ENCODE results near the gene PSMG3.

Gene PSMG3

GRCh38 chr7:1578513-1578912 is 8.7 kb upstream of the PSMG3 start:
- no peak for DNase-seq

DNA sequence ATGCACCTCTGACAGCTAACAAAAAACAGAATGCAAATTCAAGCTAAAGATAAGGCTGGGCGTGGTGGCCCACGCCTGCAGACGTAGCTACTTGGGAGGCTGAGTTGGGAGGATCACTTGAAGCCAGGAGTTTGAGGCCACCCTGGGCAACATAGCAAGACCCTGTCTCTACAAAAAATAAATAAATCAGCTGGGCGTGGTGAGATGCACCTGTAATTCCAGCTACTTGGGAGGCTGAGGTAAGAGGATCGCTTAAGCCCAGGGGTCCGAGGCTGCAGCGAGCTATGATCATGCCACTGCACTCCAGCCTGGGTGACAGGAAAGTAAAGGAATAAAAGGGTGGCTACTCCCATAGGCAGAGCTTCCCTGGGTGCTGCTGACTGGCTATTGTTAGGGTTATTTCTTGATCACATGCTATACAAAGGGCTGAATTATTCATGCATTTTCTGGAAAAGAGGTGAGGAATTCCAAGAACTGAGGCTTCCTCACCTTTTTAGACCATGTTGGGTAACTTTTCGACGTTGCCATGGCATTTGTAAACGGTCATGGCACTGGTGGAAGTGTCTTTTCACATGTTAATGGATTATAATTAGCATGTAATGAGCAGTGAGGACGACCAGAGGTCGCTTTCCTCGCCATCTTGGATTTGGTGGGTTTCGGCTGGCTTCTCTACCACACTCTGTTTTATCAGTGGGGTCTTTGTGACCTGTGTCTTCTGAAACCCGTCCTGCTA is 6.9 kb upstream of the PSMG3 start:
- no peak for DNase-seq

GRCh38 chr7:1575809-1576208 is 6.0 kb upstream of the PSMG3 start:
- DNase-seq, result no peak

- DNase-seq, result no peak
These were observed 2.4 kb upstream of the PSMG3 start for GRCh38 chr7:1572111-1572822.

- DNase-seq, result no peak
These were observed 396 bp downstream of the PSMG3 start for GRCh38 chr7:1569440-1569832.

- DNase-seq, result no peak
These were observed 816 bp downstream of the PSMG3 start for GRCh38 chr7:1569016-1569415.

DNA sequence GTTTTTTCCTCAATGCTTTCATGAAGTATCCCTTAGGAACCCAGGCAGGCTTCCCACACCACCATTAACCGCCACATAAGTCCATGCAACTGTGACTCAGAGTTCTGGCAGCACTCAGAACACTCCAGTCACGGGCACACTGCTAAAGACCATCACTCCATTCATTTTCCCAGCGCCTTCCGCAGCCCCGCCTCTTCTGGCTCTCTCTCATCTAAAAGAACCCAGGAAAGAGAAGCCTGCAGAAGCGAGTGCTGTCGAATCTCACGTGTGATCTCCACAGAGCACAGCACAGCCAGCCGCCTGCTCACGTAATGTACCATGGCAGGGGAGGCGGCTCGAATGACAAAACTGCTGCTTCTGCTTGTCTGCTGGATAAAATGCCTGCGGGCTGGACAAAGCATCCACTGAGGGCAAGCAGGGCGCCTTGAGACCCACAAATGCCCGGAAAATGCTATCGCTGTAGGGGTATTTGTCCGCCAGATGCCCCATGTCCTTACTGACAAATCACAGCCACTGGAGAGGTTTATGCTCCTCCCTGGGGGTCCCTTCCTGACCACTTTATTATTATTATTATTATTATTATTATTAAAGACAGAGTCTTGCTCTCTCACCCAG is 1.8 kb downstream of the PSMG3 start:
- no peak for DNase-seq

DNA sequence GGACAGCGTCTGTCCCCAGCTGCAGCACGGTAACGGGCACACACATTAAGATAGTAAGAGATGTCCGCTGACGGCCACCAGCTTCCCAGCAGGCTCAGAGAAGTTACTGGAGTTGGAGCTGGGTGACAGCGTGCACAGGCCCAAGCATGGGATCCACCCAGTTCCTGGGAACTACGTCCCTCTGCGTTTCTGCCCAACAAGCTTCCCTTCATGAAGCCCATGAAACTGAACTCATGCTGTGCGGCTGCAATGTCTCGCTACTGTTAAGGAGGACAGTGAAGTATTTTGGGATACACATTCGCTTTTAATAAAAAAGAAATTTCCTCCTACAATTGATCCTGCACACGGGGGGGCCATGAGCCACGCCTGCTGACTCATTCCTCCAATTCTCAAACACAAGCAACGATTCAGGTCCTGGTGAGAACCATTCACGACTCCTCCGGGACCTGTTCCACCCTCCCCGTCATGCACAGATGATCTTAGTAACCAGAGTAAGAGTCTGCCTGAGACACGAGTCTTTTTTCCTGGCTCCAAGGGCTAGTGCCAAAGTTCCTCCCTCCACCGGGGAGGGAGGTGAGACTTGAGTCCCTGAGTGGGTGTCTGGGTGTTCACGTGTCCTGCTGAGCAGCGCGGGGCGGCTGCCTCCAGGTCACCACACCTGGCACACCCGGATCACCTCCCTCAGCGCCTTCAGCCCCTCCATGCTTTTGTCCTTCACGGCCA is 2.6 kb downstream of the PSMG3 start:
- DNase-seq, result no peak

- no peak for DNase-seq
These were observed 3.2 kb downstream of the PSMG3 start for GRCh38 chr7:1566687-1567048.

DNA sequence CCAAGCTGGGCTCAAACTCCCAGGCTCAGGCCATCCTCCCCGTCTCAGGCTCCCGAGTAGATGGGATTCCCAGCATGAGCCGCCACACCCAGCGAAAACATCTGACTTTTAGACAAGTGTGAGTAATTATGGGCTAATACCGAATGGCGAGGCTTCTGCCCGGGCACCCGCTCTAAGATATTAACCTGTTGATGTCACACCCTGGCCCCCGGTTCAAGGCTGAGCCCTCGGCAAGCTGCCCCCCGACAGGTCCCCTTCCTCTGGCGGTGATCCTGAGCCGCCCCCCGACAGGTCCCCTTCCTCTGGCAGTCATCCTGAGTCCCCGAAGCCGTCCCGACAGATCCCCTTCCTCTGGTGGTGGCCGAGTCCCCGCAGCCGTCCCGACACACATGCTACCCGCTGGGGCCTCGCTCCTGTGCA is 5.2 kb downstream of the PSMG3 start:
- no peak for DNase-seq

GRCh38 chr7:1563981-1564602 is 5.7 kb downstream of the PSMG3 start:
- no peak for DNase-seq

GRCh38 chr7:1562597-1563051 is 7.2 kb downstream of the PSMG3 start:
- no peak for DNase-seq

GRCh38 chr7:1562116-1562515 is 7.7 kb downstream of the PSMG3 start:
- DNase-seq, result no peak

- no peak for DNase-seq
These were observed 8.5 kb downstream of the PSMG3 start for GRCh38 chr7:1561036-1561940.

DNA sequence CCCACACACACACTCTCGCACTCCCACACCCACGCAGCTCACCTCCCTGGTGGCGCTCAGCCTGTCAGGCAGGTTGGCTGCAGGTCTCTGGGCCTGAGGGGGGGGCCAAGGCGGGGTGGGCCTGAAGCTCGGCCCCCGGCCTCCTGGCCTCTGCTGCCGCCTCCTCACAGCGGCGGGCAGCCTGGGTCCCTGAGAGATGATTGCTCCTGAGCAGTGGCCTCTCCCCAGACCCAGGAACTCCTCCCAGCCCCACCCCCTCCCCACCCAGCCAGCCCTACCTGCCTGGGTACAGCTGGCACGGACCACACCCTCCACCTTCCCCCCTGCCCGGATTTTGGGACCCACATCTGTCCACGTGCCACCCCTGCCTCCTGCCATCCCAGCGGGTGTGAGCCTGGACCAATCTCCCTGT is 9.2 kb downstream of the PSMG3 start:
- no peak for DNase-seq

- no peak for DNase-seq
These were observed 9.9 kb downstream of the PSMG3 start for GRCh38 chr7:1559626-1560590.

DNA sequence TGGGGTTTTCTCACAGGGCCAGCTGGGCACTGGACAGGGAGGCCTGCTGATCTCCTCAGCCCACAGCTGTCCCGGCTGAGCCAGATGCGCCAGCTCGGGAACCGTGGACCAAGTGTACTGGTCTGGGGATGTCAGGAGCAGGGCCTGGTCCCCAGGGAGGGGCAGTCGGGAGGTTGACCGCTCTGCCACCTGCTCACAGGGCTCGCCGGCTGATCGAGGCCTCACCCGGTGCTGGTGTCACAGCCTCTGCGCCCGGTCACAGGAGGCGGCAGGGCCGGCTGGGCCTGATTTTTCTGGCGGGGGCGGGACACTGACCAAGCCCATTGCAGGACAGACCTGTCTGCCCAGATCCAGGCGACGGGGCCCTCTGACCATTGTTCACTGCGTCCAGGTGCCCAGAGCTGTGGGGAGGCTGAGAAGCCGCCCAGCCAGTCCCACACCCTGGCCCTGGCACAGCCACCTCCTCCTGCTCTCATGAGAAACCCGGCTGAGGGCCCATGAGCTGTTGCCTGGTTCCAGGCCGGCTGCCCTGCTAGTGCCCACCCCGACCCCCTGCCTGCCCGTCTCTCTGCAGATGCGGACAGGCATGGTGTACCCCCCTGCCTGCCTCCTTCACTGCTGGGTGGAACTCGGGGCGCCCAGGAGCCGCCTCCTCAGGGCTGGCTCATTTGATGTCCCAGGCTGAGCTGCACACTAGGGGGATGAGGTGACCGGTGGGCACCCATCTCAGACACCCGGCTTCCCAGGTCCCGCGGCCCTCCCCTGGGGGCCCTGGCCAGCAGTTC is 10.8 kb downstream of the PSMG3 start:
- DNase-seq, result no peak

GRCh38 chr7:1558181-1558811 is 11.5 kb downstream of the PSMG3 start:
- no peak for DNase-seq

- DNase-seq, result no peak
These were observed 12.1 kb downstream of the PSMG3 start for GRCh38 chr7:1557771-1558170.
